ENCODE measurements around the gene SH3GL3.

SH3GL3 gene

GRCh38 chr15:83489690-83490089 is 42.5 kb downstream of the SH3GL3 start:
- no peak for TF ChIP-seq CTCF (IDR thresholded peaks at IDR 0.05; ENCODE audit: extremely low read depth, insufficient read depth, missing control alignments)
- no peak for DNase-seq (ENCODE audit: low spot score)
- in situ Hi-C loops (cut with MboI; ENCODE audit: low pct_unique_long_range_greater_than_20kb, low sequenced_read_pairs, unreplicated experiment), result no loop called here

GRCh38 chr15:83491486-83491885 is 44.3 kb downstream of the SH3GL3 start:
- in situ Hi-C loops (cut with MboI; ENCODE audit: low pct_unique_long_range_greater_than_20kb, low sequenced_read_pairs, unreplicated experiment), result no loop called here
- no peak for TF ChIP-seq CTCF (IDR thresholded peaks at IDR 0.05; ENCODE audit: extremely low read depth, insufficient read depth, missing control alignments)
- no peak for DNase-seq (ENCODE audit: low spot score)

- no peak for DNase-seq (ENCODE audit: low spot score)
- TF ChIP-seq CTCF (IDR thresholded peaks at IDR 0.05; ENCODE audit: extremely low read depth, insufficient read depth, missing control alignments), result no peak
- in situ Hi-C loops (cut with MboI; ENCODE audit: low pct_unique_long_range_greater_than_20kb, low sequenced_read_pairs, unreplicated experiment), result no loop called here
Measured at GRCh38 chr15:83496766-83497165, 49.6 kb downstream of the SH3GL3 start.

GRCh38 chr15:83498374-83498773 is 51.2 kb downstream of the SH3GL3 start:
- in situ Hi-C loops (cut with MboI; ENCODE audit: low pct_unique_long_range_greater_than_20kb, low sequenced_read_pairs, unreplicated experiment), result no loop called here
- DNase-seq (ENCODE audit: low spot score), result no peak
- TF ChIP-seq CTCF (IDR thresholded peaks at IDR 0.05; ENCODE audit: extremely low read depth, insufficient read depth, missing control alignments), result no peak

- no peak for DNase-seq (ENCODE audit: low spot score)
- in situ Hi-C loops (cut with MboI; ENCODE audit: low pct_unique_long_range_greater_than_20kb, low sequenced_read_pairs, unreplicated experiment), result no loop called here
- no peak for TF ChIP-seq CTCF (IDR thresholded peaks at IDR 0.05; ENCODE audit: extremely low read depth, insufficient read depth, missing control alignments)
Measured at GRCh38 chr15:83498801-83499200, 51.7 kb downstream of the SH3GL3 start.

GRCh38 chr15:83499476-83499875 is 52.3 kb downstream of the SH3GL3 start:
- DNase-seq (ENCODE audit: low spot score), result no peak
- no peak for TF ChIP-seq CTCF (IDR thresholded peaks at IDR 0.05; ENCODE audit: extremely low read depth, insufficient read depth, missing control alignments)
- in situ Hi-C loops (cut with MboI; ENCODE audit: low pct_unique_long_range_greater_than_20kb, low sequenced_read_pairs, unreplicated experiment), result no loop called here
